Endometrial microvascular endothelial cells (primary cell): ENCODE measurements around the gene NPC1L1. TPM values are rescaled to one million over a fixed set of nuclear protein-coding genes. Genes with fewer than 3 reads are reported as not detected.

ENCODE experiments used
- in situ Hi-C: cut with HindIII; loops from 2 replicates; pipeline ENCODE4 v1.10.0; 2017; ENCODE audit warnings: low sequenced_read_pairs, low pct_unique_long_range_greater_than_20kb; ENCODE audit errors: inconsistent ontology term
- total RNA-seq: library from RNA; depleted of rRNA; stranded (reverse); fragments of >200 nt; gene quantifications from one replicate; pipeline ENCODE4 v1.2.3, GENCODE V29; 2015; ENCODE audit errors: inconsistent ontology term

NPC1L1 gene
- total RNA-seq, 1 donor from 2014 or later, result not detected

DNA sequence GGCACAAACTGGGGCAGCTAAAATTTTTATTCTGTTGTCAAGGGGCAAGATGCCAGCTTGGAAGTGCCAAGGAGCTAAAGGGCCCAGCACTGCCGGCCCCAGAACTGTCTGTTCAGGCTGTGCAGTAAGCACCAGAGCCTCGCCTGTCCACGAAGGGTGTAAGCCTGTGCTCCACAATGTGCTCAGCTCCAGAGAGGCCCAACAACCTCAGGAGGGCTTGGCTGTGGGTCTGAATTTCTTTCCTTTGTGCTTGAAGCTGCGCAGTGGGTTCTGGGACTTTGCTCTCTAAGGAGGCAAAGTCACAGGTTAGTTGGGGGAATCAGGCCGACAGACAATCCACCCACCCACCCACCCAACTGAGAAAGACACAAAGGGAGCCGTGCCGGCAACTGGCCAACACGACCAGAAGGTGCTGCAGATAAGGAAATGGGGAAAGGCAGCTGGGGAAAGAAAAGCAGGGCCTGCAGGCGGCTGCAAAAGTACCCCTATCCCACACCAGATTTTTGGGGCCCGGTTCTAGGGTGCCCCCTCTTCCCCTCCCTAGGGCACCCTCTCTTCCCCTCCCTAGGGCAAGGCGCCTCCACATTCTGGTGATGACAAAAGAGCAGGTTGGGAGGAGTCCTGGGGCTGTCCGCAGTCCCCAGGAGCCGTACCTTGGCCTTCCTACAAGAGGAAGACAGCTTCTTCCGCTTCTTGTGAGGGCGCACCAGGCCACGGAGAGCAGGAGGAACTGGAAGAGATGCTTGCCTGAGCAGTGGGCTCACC lies 24.8 kb upstream of the NPC1L1 start:
- in situ Hi-C loops, result loop anchor here (25.0 kb wide), 1 partner anchor 354 kb away; the partner anchor contains the start of gene YKT6

DNA sequence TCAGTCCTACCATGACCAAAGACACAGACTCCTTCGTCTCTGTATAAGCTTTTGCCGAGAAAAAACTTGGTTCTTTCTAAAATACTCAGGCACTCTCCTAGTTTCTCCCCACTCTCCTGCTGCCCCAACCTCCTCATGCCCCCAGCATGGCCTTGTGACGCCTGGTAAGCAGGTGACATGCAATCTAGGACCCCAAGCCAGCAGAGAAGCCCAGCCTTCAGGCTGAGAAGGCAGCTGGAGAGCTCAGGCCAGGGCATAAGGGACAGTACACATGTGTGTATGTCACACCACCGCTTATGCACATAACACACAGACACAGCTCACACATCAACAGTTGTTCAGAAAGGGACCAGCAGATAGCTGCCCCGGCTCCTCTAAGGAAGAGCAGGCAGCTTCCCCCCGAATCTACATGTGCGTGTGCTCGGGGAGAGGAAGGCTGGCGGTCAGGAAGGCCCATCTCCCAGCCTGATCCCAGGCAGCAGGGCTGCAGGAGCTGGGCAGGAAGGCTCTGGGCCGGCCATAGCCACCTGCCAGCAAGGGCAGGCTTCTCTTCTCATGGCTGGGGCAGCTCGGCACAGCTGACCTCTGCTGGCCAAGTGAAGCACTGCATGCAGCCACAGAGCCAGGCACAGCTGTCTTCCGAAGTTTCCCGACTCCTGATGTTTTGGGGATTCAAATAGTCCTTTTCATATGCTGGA lies 24.1 kb upstream of the NPC1L1 start:
- in situ Hi-C loops, result loop anchor here (25.0 kb wide), 1 partner anchor 353 kb away; the partner anchor contains the start of gene YKT6

DNA sequence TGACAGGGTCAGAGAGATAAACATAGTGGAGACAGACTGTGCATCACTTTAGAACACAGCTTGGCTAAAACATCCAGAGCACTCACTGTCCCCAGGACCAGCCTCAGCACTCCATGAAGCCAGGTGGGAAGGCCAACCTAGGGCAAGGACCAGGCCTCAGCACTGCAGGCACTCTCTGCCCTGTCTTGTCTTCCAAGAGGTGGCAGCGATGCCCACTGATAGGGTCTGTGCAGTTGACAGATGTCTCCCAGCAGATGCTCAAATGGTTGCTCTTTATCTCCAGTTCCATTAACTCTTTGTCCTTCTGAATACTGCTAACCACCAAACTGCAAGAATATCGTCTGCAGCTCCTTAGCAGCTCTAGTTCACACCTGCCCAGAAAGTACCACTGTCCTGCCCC lies 23.5 kb upstream of the NPC1L1 start:
- in situ Hi-C loops, result loop anchor here (25.0 kb wide), 1 partner anchor 352 kb away; the partner anchor contains the start of gene YKT6

DNA sequence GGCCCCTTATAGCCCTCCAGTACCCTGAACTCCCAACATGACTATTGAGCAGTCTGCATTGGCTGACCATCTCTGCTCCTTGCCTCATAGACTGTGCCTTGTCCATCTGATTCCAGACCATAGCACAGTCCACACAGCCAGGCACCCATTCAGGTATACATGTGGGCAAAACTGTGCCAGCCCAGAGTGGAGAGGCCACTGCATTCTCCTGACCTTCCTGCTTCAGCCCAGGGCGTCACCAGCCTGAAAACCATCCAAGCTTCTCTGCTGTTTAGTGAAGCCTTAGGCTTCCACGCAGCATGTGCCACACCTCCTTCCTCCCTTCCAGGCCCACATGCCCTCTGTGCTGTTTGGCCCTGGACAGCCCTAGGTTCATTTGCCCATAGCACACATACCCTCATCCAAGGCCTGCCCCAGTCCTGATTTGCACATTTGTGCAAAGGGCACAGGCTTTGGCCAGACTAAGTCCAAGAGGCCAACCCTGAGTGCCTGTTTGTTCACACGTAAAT lies 22.1 kb upstream of the NPC1L1 start:
- in situ Hi-C loops, result loop anchor here (25.0 kb wide), 1 partner anchor 351 kb away; the partner anchor contains the start of gene YKT6

DNA sequence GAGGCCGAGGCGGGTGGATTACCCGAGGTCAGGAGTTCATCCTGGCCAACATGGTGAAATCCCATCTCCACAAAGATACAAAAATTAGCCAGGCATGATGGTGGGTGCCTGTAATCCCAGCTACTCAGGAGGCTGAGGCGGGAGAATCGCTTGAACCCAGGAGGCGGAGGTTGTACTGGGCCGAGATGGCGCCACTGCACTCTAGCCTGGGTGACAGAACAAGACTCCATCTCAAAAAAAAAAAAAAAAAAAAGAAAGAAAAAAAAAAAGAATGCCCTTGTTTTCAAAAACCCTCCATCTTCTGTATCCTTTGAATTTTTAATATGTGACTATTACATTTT lies 21.5 kb upstream of the NPC1L1 start:
- in situ Hi-C loops, result loop anchor here (25.0 kb wide), 1 partner anchor 350 kb away; the partner anchor contains the start of gene YKT6

DNA sequence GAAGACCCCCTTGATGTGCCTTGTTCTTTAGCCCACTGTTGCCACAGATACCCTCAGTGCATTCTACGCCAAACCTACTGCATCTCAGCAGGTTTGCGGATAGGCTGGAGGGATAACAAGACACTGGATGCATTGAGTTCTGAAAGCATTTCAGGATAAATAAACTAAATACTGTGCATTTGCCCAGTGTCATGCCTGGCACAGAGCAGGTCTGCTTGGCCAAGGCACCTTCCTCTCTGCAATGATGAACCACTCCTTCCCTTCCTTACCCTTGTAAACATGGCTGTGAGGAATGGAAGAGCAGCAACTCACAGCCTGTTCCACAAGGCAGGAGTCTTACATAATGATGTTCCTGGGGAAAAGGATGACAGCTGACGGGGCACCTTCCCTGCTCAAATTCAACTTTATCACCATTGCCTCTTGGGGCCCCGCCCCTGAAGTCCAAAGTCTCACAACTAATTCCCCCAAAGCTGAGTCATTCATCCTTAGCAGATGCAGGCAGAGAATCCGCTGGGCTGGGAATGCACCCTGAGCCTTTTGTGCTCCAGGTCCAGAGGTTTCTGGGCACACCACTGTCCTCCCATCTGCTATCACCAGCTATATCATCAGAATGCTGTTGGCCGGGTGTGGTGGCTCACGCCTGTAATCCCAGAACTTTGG lies 21.0 kb upstream of the NPC1L1 start:
- in situ Hi-C loops, result loop anchor here (25.0 kb wide), 1 partner anchor 350 kb away; the partner anchor contains the start of gene YKT6

DNA sequence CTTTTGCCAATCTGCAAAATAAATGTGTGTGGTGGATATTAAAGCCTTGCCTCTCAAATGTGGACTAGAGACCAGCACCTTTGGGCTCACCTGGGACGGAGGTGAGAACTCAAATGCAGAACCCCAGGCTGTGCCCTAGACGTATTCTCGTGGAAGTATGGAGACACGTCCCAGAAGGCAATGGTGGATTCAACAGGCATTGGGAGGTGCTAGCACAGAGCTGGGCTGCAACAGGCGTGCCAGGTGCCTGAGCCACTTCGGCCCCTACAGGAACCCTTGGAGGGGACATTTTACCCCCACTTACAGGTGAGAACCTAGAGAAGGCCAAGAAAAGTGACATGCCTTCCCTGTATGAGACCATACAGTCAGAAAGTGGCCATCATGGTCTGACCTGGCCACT lies 20.4 kb upstream of the NPC1L1 start:
- in situ Hi-C loops, result loop anchor here (25.0 kb wide), 1 partner anchor 349 kb away; the partner anchor contains the start of gene YKT6

DNA sequence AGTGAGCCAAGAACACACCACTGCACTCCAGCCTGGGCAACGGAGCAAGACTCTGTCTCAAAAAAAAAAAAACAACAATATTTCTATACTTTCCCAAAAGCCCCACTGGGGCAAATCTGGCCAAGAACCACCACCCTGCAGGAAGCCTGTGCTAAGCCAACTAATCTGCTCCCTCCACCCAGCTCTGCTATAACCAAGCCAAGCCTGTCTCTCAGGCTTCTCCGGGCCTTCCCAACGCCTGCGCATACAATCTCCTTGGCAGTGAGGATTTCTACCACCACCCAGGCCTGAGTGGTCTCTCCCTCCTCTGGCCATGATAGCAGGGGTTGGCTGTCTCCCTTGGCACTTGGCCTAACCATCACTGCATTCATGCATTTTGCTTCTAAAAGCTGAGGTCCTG lies 18.4 kb upstream of the NPC1L1 start:
- in situ Hi-C loops, result loop anchor here (25.0 kb wide), 1 partner anchor 347 kb away; the partner anchor contains the start of gene YKT6

DNA sequence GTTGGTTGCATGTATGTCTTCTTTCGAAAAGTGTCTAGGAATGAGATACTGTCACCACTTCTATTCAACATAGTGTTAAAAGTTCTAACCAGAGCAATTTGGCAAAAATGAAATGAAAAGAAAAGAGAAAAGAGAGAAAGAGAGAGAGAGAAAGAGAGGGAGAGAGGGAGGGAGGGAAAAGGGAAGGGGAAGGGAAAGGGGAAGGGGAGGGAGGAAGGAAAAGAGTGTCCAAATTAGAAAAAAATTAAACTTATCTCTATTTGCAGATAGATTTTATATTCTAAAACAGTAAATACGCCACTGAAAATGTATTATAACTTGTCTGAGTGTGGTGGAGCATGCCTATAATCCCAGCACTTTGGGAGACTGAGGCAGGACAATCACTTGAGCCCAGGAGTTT lies 16.4 kb upstream of the NPC1L1 start:
- in situ Hi-C loops, result loop anchor here (25.0 kb wide), 1 partner anchor 345 kb away; the partner anchor contains the start of gene YKT6

DNA sequence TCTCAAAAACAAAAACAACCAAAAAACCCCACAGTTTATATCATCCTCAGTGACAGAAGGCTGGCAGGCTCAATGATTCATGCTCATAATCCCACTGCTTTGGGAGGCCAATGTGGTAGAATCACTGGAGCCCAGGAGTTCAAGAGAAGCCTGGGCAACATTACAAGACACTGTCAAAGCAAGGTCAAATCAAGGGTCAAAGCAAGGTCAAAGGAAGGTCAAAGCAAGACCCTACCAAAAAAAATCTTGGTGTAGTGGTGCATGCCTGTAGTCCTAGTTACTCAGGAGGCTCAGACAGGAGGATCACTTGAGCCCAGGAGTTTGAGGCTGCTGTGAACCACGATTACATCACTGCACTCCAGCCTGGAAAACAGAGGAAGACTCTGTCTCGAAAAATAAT lies 14.2 kb upstream of the NPC1L1 start:
- in situ Hi-C loops, result loop anchor here (25.0 kb wide), 1 partner anchor 343 kb away; the partner anchor contains the start of gene YKT6

DNA sequence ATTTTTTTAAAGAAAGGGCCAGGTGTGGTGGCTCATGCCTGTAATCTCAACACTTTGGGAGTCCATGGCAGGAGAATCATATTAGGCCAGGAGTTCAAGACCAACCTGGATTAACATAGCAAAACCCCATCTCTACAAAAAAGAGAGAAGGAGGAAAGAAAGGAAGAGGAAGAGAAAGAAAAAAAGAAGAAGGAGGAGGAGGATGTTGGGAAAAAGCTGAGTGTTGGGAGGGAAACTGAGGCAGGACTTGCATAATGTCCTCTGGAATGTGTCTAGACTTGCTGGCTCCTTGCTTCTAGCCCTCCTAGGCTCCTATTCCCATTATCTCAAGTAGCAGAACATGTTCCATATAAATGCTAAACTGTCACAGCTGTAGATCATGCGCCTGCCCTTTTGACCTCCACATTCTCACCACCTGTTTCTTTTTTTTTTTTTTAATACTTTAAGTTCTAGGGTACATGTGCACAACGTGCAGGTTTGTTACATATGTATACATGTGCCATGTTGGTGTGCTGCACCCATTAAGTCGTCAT lies 11.4 kb upstream of the NPC1L1 start:
- in situ Hi-C loops, result loop anchor here (25.0 kb wide), 1 partner anchor 340 kb away; the partner anchor contains the start of gene YKT6

DNA sequence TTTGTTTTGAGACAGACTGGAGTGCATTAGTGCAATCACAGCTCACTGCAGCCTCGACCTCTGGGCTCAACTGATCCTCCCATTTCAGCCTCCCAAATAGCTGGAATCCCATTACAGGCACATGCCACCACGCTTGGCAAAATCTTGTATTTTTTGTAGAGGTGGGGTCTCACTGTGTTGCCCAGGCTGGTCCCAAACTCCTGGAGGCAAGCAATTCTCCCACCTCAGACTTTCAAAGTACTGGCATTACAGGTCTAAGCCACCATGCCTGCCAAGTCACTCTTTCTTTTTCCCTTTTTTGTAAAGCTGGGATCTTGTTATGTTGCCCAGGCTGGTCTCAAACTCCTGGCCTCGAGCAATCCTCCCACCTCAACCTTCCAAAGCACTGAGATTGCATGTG lies 8.3 kb upstream of the NPC1L1 start:
- in situ Hi-C loops, result no loop called here

DNA sequence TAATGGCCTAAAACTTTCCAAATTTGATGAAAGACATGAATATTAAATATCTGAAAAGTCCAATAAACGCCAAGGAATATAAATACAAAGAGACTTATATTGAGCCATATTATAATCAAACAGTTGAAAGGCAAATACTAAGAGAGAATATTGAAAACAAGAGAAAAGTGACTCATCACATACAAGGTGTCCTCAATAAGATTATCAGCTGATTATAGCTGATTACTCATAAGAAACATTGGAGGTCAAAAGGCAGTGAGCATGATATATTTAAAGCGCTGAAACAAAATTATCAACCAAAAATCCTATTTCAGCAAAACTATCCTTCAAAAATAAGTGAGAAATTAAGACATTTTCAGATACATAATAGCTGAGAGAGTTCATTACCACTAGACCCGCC lies 7.8 kb upstream of the NPC1L1 start:
- in situ Hi-C loops, result no loop called here

DNA sequence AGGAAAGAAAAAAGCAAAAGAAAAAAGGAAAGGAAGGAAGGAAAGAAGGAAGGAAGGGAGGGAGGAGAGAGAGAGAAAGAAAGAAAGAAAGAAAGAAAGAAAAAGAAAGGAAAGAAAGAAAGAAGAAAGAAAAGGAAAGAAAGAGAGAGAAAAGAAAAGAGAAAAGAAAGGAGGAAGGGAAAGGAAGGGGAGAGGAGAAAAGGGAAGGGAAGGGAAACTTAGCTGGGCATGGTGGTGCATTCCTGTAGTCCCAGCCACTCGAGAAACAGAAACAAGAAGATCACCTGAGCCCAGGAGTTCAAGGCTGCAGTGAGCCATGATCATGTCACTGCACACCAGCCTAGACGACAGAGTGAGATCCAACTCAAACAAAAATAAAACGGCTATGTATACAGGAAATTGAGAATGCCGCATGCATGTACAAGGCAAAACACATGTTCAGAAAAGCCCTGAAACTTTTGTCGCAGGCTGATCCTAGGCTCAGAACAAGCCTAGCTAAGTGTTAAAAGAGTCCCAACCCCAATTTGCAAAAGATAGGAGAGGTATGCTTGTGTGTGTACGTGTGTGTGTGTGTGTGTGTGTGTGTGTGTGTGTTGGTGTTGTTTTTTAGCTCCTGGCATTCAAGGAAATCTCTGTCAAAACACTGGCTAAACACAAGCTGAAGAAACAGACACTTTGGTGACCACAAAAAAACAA lies 6.6 kb upstream of the NPC1L1 start:
- in situ Hi-C loops, result no loop called here

DNA sequence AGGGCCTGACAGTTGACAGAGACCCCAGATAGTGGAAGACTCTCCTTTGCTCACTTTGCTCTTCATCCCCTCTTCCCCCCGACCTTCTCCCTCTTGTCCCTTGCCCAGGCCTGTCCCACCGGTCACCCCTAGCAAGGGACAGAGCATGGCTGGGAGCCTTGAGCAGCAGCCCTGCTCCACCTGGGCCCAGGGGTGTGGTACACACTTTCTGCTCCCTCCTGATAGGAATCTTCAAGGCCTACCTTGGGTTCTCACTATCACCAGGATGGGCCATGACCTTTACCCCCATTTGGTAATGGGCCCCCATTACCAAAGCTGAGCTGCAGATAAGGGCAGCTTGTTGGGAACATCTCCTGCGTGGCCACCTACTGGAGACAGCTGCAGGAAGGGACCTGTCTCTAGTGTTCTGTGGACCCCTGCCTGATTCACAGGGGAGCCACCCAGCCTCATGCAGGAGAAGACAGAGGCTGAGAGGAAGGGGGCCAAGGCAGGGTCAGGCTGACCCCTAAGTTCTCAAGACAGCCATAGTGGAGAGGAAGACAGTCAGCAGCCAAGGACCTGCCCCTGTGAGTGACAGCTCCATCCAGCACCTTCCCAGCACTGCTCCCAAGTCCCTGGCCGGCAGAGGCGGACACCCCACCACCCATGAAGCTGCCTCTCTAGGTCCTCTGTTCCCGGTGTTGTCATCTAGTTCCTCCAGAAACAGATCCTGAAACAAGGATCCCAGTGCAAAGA lies 913 bp upstream of the NPC1L1 start:
- in situ Hi-C loops, result no loop called here

DNA sequence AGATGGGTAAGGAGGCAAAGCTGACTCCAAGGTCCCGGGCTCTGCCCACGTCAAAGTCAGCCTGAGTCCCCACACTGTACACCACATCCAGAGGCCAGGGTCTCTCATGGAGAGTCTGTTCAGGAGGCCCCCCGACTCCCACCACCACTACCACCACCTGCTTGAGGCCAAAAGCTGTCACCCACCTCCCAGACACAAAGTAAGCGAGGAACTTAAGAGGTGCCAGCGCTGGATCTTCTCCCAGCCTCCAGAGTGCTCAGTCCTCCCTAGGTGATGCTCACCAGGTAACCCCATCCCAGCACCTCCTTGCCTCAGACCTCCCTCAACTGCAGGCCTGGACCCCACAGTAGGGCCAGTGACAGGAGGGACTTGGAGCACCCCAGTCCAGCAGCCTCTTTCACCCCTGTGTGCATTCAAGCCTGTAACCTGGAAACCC lies 520 bp downstream of the NPC1L1 start:
- in situ Hi-C loops, result no loop called here

DNA sequence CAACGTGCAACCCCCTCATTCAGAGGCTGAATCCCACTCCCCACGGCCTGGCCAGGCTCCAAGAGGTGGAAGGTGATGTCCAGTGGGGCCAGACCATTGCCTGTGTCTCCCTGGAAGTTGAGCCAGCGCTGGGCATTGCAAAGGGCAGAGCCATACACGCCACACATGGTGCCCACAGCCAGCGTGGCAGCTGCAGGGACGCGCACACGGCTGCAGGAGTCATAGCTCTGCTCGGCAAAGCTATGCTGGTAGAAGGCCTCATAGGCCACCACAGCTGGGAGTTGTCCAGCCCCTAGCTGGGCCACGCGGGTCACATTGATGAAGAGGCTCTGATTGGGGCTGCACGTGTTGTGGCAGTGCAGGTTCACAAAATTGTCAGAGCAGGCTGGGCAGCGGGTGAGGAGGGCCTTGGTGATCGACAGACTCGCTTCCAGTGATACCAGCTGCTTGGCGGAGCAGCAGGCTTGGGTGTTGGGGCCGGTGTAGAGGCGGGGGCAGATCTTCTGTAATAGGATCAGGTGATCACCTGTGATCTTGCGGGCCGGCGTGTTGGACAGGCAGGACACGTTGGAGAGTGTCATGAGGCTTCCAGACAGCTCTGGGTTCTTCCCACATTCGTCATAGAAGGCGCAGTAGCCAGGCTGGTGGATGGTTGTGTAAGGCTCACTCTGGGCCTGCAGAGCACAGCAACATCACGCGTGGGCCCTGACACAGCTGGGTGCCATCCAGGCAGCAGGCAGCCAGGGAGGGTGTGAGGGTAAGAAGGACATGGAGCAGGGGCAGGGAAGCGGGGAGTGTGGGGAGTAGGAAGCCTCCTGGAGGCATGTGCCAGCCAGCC lies 1.2 kb downstream of the NPC1L1 start:
- in situ Hi-C loops, result no loop called here
